ENCODE data around the gene PNKP.

PNKP gene

GRCh38 chr19:49862391-49863253 lies 4.8 kb downstream of the PNKP start:
- H3K4me3 ChIP-seq (ENCODE audit: low read depth, low read length): no peak overlapping the region
- ChIA-PET POLR2A (interaction anchor here (1.3 to 8.2 kb wide), 3 partner anchors 11 to 15 kb away, joined by 4 to 128 read pairs (median 5); partner anchors contain the start of genes AKT1S1, PTOV1 and TBC1D17), CTCF (interaction anchor here (0.6 to 1.5 kb wide), 5 partner anchors 10 to 122 kb away, joined by 3 to 4 read pairs (median 4); no protein-coding TSS in a partner anchor)
- H3K27ac ChIP-seq (ENCODE audit: extremely low read depth, low read depth, low read length): peak overlapping the region; percentile 44
- peaks cover 23% of the 10 kb centered on the region for H3K4me1 ChIP-seq (ENCODE audit: control insufficient read depth, insufficient read depth, low read length)
- H3K9me3 ChIP-seq (ENCODE audit: control insufficient read depth, insufficient read depth, low read depth, low read length): no peaks in the 10 kb centered on the region
- H3K36me3 ChIP-seq (ENCODE audit: control insufficient read depth in 2 of 2, insufficient read depth in 1 of 2, low read length in 2 of 2): peaks cover 21 to 69% of the 10 kb centered on the region in 2 experiments
- TF ChIP-seq ZNF776 (tag by site-specific recombination; IDR thresholded peaks at IDR 0.05; ENCODE audit: borderline replicate concordance) (no peak), BCL11B (tag by site-specific recombination; IDR thresholded peaks at IDR 0.05; ENCODE audit: low read depth) (no peak), ZNF423 (tag by site-specific recombination; IDR thresholded peaks at IDR 0.05) (no peak), HIC1 (tag by site-specific recombination; IDR thresholded peaks at IDR 0.05) (no peak), ZFP69B (tag by site-specific recombination; IDR thresholded peaks at IDR 0.05) (0 out of 2 replicates have a peak, but pooled peaks have one; percentile 79), ZNF747 (tag by site-specific recombination; IDR thresholded peaks at IDR 0.05) (no peak), PRDM10 (tag by site-specific recombination; IDR thresholded peaks at IDR 0.05) (peak; percentile 41), MZF1 (tag by site-specific recombination; IDR thresholded peaks at IDR 0.05; ENCODE audit: borderline replicate concordance) (no peak), ZNF600 (tag by site-specific recombination; IDR thresholded peaks at IDR 0.05) (no peak), ZNF146 (tag by site-specific recombination; IDR thresholded peaks at IDR 0.05) (no peak), OVOL3 (tag by site-specific recombination; IDR thresholded peaks at IDR 0.05) (no peak), ZNF248 (tag by site-specific recombination; IDR thresholded peaks at IDR 0.05) (no peak), ZNF580 (tag by site-specific recombination; IDR thresholded peaks at IDR 0.05) (peak; percentile 50; the same call in 1 of the 2 replicates), ZNF610 (tag by site-specific recombination; IDR thresholded peaks at IDR 0.05; ENCODE audit: borderline replicate concordance) (no peak), ZNF623 (tag by site-specific recombination; IDR thresholded peaks at IDR 0.05) (peak; percentile 100), MYNN (tag by site-specific recombination; IDR thresholded peaks at IDR 0.05; ENCODE audit: borderline replicate concordance) (no peak), ZNF114 (tag by site-specific recombination; IDR thresholded peaks at IDR 0.05) (no peak), ZNF2 (tag by site-specific recombination; IDR thresholded peaks at IDR 0.05) (no peak), ZNF837 (tag by site-specific recombination; IDR thresholded peaks at IDR 0.05) (no peak), ZNF654 (tag by site-specific recombination; IDR thresholded peaks at IDR 0.05; ENCODE audit: low read depth) (no peak), GLI2 (tag by site-specific recombination; IDR thresholded peaks at IDR 0.05; ENCODE audit: borderline replicate concordance, low read depth) (no peak), ZNF530 (tag by site-specific recombination; IDR thresholded peaks at IDR 0.05; ENCODE audit: low read depth) (no peak), PRDM4 (tag by site-specific recombination; IDR thresholded peaks at IDR 0.05) (no peak), KLF16 (tag by site-specific recombination; IDR thresholded peaks at IDR 0.05) (no peak; the same call in 1 of the 2 replicates), ZNF544 (tag by site-specific recombination; IDR thresholded peaks at IDR 0.05) (no peak), BCL6B (tag by site-specific recombination; IDR thresholded peaks at IDR 0.05) (no peak), SP7 (tag by site-specific recombination; IDR thresholded peaks at IDR 0.05) (peak; percentile 50; the same call in 1 of the 2 replicates), KLF1 (tag by site-specific recombination; IDR thresholded peaks at IDR 0.05) (peak; percentile 76)

All from HEK293 (cell line).